Activated CD4-positive, alpha-beta T cell treated with anti-CD3 and anti-CD28 coated beads for 36 hours (primary cell): ENCODE results near the gene KIF24. TPM values are rescaled to one million over a fixed set of nuclear protein-coding genes. Genes with fewer than 3 reads are reported as not detected.
A peak's percentile ranks its signal among the peaks of the same experiment; 100 is the strongest.

Experiments
- ATAC-seq: fragments of 200-7000 bp; cut with Tn5 transposase; one replicate; pipeline ENCODE4 v1.10.0; 2021; ENCODE audit warnings: mild to moderate bottlenecking, moderate library complexity
- CTCF ChIA-PET: fragments of 350-600 bp; sonication (Branson Sonifier 250); formaldehyde crosslinking; loops from one replicate; lab custom pipeline; 2021; ENCODE audit warnings: antibody characterized with exemption; lab: Charles Lee
- POLR2A ChIA-PET: fragments of 350-600 bp; sonication (Branson Sonifier 250); formaldehyde crosslinking; loops from one replicate; lab custom pipeline; 2021; ENCODE audit warnings: antibody characterized with exemption, inconsistent platforms; lab: Charles Lee
- DNase-seq: peaks from one replicate; pipeline ENCODE4 v3.0.0-alpha.2; 2020
- H3K27ac Mint-ChIP-seq: one replicate; pipeline ENCODE4 v1.8.0; 2021; ENCODE audit warnings: mixed read lengths
- H3K27me3 Mint-ChIP-seq: one replicate; pipeline ENCODE4 v1.8.0; 2021; ENCODE audit warnings: mixed read lengths
- H3K36me3 Mint-ChIP-seq: one replicate; pipeline ENCODE4 v1.8.0; 2021; ENCODE audit warnings: low read depth, mixed read lengths
- H3K4me1 Mint-ChIP-seq: one replicate; pipeline ENCODE4 v1.8.0; 2021; ENCODE audit warnings: mixed read lengths
- H3K4me3 Mint-ChIP-seq: one replicate; pipeline ENCODE4 v1.8.0; 2021; ENCODE audit warnings: mild to moderate bottlenecking, moderate library complexity, mixed read lengths
- H3K9me3 Mint-ChIP-seq: one replicate; pipeline ENCODE4 v1.8.0; 2021; ENCODE audit warnings: low read depth, mixed read lengths
- intact Hi-C, 2 experiments: fragments of 100-400 bp; cut with DNase I in 1 of 2; cut with micrococcal nuclease in 1 of 2; formaldehyde crosslinking; loops; one replicate each; pipeline versions ENCODE4 v1.14.2 to v1.15.1; 2022 to 2024; cut with DNase I, micrococcal nuclease
- total RNA-seq, 2 experiments: library from RNA; stranded (reverse); gene quantifications; one replicate each; pipeline ENCODE4 v1.2.3, GENCODE V29; 2021

KIF24 gene, protein sequence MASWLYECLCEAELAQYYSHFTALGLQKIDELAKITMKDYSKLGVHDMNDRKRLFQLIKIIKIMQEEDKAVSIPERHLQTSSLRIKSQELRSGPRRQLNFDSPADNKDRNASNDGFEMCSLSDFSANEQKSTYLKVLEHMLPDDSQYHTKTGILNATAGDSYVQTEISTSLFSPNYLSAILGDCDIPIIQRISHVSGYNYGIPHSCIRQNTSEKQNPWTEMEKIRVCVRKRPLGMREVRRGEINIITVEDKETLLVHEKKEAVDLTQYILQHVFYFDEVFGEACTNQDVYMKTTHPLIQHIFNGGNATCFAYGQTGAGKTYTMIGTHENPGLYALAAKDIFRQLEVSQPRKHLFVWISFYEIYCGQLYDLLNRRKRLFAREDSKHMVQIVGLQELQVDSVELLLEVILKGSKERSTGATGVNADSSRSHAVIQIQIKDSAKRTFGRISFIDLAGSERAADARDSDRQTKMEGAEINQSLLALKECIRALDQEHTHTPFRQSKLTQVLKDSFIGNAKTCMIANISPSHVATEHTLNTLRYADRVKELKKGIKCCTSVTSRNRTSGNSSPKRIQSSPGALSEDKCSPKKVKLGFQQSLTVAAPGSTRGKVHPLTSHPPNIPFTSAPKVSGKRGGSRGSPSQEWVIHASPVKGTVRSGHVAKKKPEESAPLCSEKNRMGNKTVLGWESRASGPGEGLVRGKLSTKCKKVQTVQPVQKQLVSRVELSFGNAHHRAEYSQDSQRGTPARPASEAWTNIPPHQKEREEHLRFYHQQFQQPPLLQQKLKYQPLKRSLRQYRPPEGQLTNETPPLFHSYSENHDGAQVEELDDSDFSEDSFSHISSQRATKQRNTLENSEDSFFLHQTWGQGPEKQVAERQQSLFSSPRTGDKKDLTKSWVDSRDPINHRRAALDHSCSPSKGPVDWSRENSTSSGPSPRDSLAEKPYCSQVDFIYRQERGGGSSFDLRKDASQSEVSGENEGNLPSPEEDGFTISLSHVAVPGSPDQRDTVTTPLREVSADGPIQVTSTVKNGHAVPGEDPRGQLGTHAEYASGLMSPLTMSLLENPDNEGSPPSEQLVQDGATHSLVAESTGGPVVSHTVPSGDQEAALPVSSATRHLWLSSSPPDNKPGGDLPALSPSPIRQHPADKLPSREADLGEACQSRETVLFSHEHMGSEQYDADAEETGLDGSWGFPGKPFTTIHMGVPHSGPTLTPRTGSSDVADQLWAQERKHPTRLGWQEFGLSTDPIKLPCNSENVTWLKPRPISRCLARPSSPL (N-terminal part only)
- 1 to 10 TPM; 5.9 to 7.7 TPM for total RNA-seq

DNA sequence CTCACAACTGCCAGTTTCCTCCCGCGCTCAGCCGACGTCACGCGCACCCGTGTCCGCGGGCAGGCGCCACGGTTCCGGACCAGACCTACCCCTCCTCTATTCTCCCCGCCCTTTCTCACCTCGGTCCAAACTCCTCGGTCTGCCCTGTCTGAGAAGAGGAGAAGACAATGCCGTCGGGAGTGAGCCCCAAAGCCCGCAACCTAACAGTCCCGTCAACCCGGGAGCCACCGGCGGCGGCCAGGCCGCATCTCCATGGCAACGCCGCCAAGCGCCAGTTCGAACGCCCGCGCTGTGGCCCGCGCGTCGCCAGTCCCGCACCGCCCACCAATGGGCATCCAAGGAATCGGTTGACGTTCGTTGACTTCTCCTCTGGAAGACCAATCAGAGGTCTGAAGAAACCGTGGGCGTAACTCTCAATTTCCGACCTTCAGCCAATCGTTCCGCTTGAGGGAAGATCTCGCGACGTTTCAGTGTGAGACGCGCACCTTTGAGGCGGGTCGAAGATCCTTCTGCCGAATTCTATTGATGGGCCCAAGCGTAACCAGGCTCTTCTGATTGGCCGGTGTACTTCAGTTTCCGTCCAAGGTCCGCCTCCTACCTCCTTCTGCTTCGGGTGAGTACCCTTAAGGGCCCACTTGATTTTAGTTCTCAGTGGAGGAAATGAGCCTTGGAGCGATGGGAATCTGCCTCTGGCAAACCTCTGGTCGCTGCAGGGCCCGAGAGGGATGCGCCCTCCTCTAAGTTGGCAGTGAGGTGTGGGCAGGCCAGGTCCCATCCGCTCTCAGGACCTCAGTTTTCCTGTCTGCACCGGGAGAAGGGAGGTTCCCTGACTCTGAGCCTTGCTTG lies at the start of gene KIF24, which contains the start of gene NUDT2:
KIF24 (minus strand) TSS at position 282 of the 846 bp plus-strand sequence. CDS start 17,922 bp downstream, outside the sequence.
NUDT2 (plus strand) TSS at position 583 of the 846 bp plus-strand sequence. CDS start 9,471 bp downstream, outside the sequence.
- DNase-seq (peak; percentile 98), ATAC-seq (peak; percentile 97)
- Mint-ChIP-seq H3K9me3 (no peaks in the 10 kb centered on the region), H3K27me3 (no peaks in the 10 kb centered on the region), H3K36me3 (no peaks in the 10 kb centered on the region), H3K4me3 (peak within 1 kb of the TSS; percentile 95), H3K4me1 (peaks cover 32% of the 10 kb centered on the region), H3K27ac (peak within 1 kb of the TSS; percentile 98)
- ChIA-PET POLR2A (no interaction called here), CTCF (interaction anchor here (1.2 kb wide), 1 partner anchor 15 kb away, joined by 4 read pairs; no protein-coding TSS in a partner anchor)
- intact Hi-C loops = loop anchor here (1.0 to 5.0 kb wide), 15 partner anchors 48 to 1067 kb away; partner anchors contain the start of genes DCAF12 (in 2 of the 2), BAG1 (in 1 of the 2), DCTN3 (in 1 of the 2) and DNAI1 (in 1 of the 2)

DNA sequence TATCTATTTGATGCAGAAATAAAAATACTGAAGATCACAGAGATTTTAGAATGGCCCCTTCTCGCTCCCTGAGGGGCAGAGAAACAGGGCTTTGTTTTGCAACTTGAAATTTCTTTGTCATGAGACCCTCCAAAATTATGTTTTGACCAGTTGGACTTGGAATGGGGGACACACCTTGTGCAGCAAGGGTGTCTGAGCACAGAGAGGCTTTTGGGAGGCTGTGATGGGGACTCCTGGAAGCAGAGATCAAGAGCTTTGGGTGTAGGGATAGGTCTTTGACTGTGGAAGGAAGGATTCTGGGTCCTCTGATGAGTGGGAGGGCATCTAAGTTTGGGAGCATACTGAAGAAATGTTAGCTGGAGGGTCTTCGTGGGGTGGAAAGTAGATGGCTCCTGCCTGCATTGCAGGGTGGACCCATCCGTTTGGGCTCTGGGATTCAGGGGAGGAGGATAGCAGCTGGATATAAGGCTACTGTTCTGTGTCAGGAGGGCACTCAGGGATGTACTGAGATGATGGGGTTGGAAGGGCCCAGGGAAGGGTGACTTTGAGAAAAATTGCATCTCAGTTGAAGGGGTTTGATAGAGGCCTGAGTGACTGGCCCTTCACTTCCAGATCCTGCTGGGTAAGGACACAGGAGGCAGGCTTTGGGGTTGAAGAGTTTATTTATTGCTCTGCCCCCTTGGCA lies 49.5 kb upstream of the KIF24 start:
- intact Hi-C loops = loop anchor here in 1 of 2 experiments (2.0 to 5.0 kb wide), 4 partner anchors 126 to 739 kb away; partner anchors contain the start of genes ATOSB, DCAF12 and UBAP1
- Mint-ChIP-seq H3K4me1 (peaks cover 36% of the 10 kb centered on the region), H3K36me3 (no peaks in the 10 kb centered on the region), H3K9me3 (no peaks in the 10 kb centered on the region), H3K27ac (no peak overlapping the region), H3K4me3 (no peak overlapping the region), H3K27me3 (no peaks in the 10 kb centered on the region)
- DNase-seq (no peak), ATAC-seq (no peak)
- CTCF ChIA-PET = interaction anchor here (0.6 to 9.2 kb wide), 19 partner anchors 15 to 454 kb away, joined by 3 to 76 read pairs (median 4); partner anchors contain the start of gene UBAP1
- POLR2A ChIA-PET = interaction anchor here (0.5 to 0.6 kb wide), 2 partner anchors 356 to 1954 kb away, joined by 3 read pairs; no protein-coding TSS in a partner anchor

DNA sequence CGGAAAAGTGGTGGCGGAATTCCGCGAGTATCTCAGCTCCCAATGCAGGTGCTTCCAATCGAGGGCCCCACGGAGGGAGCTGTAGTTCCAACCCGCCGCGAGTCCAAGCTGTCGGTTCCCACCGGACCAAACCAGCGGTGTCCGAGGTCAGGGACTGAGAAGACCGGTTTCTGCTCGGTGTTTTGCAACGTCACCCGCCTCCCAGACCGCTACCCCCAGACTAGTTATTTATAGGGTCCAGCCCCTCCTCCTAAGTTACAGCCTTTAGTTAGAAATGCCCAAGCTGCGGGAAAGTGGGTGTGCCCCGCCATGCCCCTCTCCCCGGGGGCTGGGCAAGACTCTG lies 48.3 kb upstream of the KIF24 start:
- Mint-ChIP-seq H3K27ac (no peak overlapping the region), H3K4me1 (peaks cover 36% of the 10 kb centered on the region), H3K36me3 (peaks cover 2% of the 10 kb centered on the region), H3K27me3 (no peaks in the 10 kb centered on the region), H3K4me3 (peak overlapping the region; percentile 76), H3K9me3 (no peaks in the 10 kb centered on the region)
- CTCF ChIA-PET = interaction anchor here (0.6 to 9.2 kb wide), 9 partner anchors 26 to 702 kb away, joined by 3 to 76 read pairs (median 3); partner anchors contain the start of genes DCTN3, FANCG and UBAP1
- intact Hi-C loops = loop anchor here (1.0 to 5.0 kb wide), 12 partner anchors 48 to 1113 kb away; partner anchors contain the start of genes DCAF12 (in 2 of the 2), KIF24 (in 2 of the 2), NUDT2 (in 2 of the 2) and UBAP1 (in 2 of the 2)
- POLR2A ChIA-PET = interaction anchor here (0.6 kb wide), 4 partner anchors 72 to 324 kb away, joined by 3 to 4 read pairs (median 4); no protein-coding TSS in a partner anchor
- no peak for DNase-seq
- ATAC-seq = no peak

DNA sequence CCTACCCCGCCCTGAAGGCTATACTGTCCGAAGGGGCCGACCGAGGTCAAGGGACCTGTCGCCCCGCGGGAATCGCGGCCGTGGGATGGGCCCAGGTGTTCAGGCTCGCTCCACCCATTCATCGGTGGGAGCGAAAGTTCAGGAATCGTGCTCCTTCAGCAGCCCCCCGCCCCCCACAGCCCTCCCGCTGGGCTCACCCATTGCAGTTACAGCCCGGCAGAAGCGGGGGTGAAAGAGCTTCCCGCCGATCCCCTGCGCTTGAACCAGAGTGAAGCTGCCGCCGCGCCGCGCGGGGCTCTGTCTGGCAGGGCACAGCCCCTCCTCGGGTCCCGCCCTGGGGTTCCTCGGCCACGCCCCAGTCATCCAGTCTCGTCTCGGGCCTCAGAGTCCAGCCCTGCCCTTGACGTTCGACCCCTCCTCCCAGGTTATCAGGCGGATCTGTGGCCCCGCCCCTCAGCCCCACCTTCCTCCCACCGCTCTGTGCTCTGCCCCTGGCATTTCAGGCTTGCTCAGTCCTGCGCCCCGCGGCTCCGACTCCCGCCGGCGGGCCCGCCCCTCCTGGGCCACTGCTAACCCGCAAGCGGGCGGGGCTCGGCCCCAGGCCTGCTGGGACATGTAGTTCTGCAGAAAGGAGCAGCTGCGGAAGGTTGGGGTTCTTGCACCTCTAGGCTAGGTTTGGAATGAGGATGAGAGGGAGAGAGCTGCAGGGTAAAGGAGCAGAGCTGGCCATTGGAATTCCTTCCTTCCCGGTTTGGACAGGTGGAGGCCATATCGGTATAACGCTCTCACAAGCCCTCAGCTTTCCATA lies 47.7 kb upstream of the KIF24 start, which contains the start of gene MYORG:
MYORG (minus strand) TSS at position 303 of the 808 bp plus-strand sequence. CDS start 3,955 bp downstream, outside the sequence.
- DNase-seq (peak; percentile 98), ATAC-seq (peak; percentile 82)
- Mint-ChIP-seq H3K4me1 (peaks cover 36% of the 10 kb centered on the region), H3K36me3 (peaks cover 5% of the 10 kb centered on the region), H3K9me3 (no peaks in the 10 kb centered on the region), H3K27ac (peak within 1 kb of the TSS; percentile 62), H3K27me3 (no peaks in the 10 kb centered on the region), H3K4me3 (peak within 1 kb of the TSS; percentile 76)
- ChIA-PET CTCF (interaction anchor here (0.6 to 9.2 kb wide), 13 partner anchors 8 to 703 kb away, joined by 3 to 76 read pairs (median 3); partner anchors contain the start of genes DCTN3, FANCG and UBAP1), POLR2A (interaction anchor here (0.6 kb wide), 4 partner anchors 72 to 324 kb away, joined by 3 to 4 read pairs (median 4); no protein-coding TSS in a partner anchor)
- intact Hi-C loops = loop anchor here (1.0 to 5.0 kb wide), 14 partner anchors 47 to 1112 kb away; partner anchors contain the start of genes DCAF12 (in 2 of the 2), DNAI1 (in 2 of the 2), FAM219A (in 2 of the 2) and KIF24 (in 2 of the 2)

DNA sequence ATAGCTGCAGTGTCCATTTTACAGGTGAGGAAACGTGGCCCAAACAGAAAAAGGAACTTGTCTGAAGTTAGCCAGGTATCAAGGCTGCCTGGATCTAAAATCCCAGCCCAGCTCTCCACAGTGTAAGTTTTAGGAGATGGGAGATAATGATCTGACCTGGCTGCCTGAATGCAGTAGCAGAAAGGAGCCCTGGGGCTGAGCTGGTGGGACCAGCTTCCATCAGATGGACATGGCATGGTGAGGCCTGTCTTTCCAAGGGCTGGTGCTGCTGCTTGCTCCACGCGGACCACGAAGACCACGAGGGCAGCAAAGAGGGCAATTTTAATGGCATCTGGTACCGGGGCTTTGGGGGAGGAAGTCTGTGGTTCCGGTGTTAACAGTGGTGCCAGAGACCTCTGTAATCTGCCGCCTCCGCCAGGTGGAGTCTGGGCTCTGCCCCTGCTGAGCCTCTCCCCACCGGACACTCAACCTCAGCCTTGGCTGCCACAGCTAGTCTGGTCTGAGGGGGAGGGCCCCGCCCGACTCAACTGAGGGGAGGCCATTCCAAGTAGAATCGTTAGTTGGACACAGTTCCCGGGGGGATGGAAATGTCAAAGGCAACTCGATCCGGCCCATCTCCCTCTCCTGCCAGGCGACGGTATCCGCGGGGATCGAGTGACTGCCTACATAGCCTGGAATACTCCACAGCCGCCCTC lies 47.0 kb upstream of the KIF24 start:
- Mint-ChIP-seq H3K27me3 (no peaks in the 10 kb centered on the region), H3K4me1 (peaks cover 30% of the 10 kb centered on the region), H3K27ac (peak overlapping the region; percentile 62), H3K36me3 (peaks cover 11% of the 10 kb centered on the region), H3K4me3 (peak overlapping the region; percentile 76), H3K9me3 (no peaks in the 10 kb centered on the region)
- ATAC-seq = no peak
- POLR2A ChIA-PET = no interaction called here
- peak; percentile 64 for DNase-seq
- CTCF ChIA-PET = interaction anchor here (0.6 to 9.2 kb wide), 8 partner anchors 12 to 115 kb away, joined by 3 to 76 read pairs (median 4); no protein-coding TSS in a partner anchor
- intact Hi-C loops = loop anchor here (1.0 to 5.0 kb wide), 9 partner anchors 82 to 1111 kb away; partner anchors contain the start of genes ATOSB (in 1 of the 2), BAG1 (in 1 of the 2), CHMP5 (in 1 of the 2) and DCAF12 (in 1 of the 2)

DNA sequence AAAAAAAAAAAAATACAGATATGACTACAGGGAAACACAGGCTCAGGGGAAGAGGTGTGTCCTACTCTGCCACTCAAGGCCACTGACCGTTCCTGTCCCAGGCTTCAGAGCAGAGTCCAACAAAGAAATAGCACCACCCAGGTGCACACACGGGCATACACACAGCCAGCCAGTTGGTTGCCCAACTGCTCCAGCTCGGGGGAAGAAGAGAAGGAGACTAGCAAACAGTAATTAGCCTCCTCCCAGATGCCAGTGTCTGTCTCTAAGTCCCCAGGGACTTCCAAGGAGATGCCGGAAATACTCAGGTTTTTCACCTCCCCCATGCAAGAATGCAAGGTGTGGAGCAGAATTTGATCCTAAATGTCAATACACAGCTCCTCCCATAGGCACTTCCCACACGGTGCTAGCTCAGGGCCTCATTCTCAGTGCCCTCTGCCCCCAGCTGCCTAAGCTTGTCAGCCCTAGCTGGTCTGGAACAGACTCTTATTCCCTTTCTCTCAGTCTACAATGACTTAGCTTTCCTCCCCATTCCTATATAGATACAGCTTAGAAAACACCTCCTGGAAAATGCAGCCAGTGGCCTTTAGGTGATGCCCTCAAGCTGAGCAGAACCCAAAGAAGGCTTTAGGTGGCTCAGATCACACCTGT lies 46.0 kb upstream of the KIF24 start:
- H3K27me3 Mint-ChIP-seq = no peaks in the 10 kb centered on the region
- no peak overlapping the region for H3K27ac Mint-ChIP-seq
- DNase-seq = no peak
- no peaks in the 10 kb centered on the region for H3K9me3 Mint-ChIP-seq
- ChIA-PET POLR2A (no interaction called here), CTCF (interaction anchor here (0.6 to 9.2 kb wide), 6 partner anchors 11 to 116 kb away, joined by 3 to 76 read pairs (median 5); no protein-coding TSS in a partner anchor)
- peaks cover 14% of the 10 kb centered on the region for H3K36me3 Mint-ChIP-seq
- H3K4me3 Mint-ChIP-seq = peak overlapping the region; percentile 76
- peaks cover 23% of the 10 kb centered on the region for H3K4me1 Mint-ChIP-seq
- no peak for ATAC-seq
- intact Hi-C loops = loop anchor here in 1 of 2 experiments (5.0 kb wide), 3 partner anchors 198 to 742 kb away; partner anchors contain the start of genes ATOSB, DCAF12 and UBAP1

DNA sequence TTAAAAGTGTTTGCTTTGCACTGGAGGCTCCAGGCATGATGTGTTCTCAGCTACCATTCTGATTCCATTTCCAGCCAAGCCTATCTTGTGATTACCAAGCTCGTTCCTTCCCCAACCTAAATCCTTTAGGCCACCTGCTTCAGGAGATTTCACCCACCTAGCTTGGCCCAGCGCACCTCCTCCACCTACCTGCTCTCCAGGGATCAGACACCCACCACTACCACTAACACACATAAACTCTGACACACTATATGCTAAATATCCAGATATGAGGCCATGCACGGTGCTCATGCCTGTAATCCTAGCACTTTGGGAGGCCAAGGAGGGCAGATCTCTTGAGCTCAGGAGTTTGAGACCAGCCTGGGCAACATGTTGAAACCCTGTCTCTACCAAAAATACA lies 45.3 kb upstream of the KIF24 start:
- POLR2A ChIA-PET = no interaction called here
- CTCF ChIA-PET = interaction anchor here (0.7 to 9.2 kb wide), 4 partner anchors 10 to 371 kb away, joined by 4 to 76 read pairs (median 6); no protein-coding TSS in a partner anchor
- Mint-ChIP-seq H3K27ac (no peak overlapping the region), H3K4me3 (no peak overlapping the region), H3K36me3 (peaks cover 14% of the 10 kb centered on the region), H3K9me3 (no peaks in the 10 kb centered on the region), H3K4me1 (peaks cover 16% of the 10 kb centered on the region), H3K27me3 (no peaks in the 10 kb centered on the region)
- intact Hi-C loops = no loop called here
- ATAC-seq (no peak), DNase-seq (no peak)
